ENCODE results near the gene ZNF423.

DNA sequence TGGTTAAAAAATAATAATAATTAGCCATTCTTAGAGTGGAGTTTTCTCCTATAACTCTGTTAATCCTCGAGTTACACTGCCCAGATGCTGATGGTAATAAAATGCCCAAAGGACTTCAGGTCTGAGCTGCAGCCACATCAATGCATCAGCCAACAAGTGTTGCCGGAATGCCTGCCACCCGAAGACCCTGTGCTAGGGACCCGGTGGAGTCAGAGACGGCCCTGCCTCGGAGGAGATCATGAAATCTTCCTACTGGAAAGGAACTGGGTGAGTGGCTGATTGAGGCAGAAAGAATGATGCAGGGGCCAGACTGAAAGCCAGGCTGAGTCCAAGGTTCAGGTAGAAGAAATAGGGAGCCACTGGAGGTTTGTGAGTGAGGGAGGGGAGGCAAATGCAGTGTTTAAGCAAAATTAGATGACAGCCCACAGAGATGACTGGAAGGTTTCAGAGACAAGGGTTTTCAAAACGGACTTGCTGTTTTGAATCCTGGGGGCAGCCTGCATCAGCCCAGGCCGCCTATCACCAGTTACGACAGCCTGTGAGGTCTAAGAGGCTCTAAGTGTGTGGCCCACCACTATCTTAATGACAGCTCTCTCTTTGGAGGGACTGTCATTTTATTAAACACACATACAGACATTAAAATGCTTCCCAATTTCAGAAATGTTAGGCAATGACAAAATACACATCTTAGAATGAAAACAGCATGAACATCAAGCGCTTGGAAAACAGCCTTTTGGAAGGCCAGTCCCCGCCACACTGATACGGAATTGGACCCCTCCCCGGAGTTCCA lies 100.0 kb downstream of the ZNF423 start:
- TF ChIP-seq, protein P1, sequence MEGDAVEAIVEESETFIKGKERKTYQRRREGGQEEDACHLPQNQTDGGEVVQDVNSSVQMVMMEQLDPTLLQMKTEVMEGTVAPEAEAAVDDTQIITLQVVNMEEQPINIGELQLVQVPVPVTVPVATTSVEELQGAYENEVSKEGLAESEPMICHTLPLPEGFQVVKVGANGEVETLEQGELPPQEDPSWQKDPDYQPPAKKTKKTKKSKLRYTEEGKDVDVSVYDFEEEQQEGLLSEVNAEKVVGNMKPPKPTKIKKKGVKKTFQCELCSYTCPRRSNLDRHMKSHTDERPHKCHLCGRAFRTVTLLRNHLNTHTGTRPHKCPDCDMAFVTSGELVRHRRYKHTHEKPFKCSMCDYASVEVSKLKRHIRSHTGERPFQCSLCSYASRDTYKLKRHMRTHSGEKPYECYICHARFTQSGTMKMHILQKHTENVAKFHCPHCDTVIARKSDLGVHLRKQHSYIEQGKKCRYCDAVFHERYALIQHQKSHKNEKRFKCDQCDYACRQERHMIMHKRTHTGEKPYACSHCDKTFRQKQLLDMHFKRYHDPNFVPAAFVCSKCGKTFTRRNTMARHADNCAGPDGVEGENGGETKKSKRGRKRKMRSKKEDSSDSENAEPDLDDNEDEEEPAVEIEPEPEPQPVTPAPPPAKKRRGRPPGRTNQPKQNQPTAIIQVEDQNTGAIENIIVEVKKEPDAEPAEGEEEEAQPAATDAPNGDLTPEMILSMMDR (IDR thresholded peaks at IDR 0.05; ENCODE audit: borderline replicate concordance, extremely low read depth, low read length, poor library complexity, severe bottlenecking) = no peak
- TF ChIP-seq EZH2 (IDR thresholded peaks at IDR 0.05; ENCODE audit: borderline replicate concordance, low read depth, low read length, severe bottlenecking) = no peak
